GF-D8 (cell line): ENCODE data around the gene EEFSEC.

Source experiments
- DNase-seq: peaks from one replicate; lab custom pipeline; 2025; lab: John Stamatoyannopoulos, UW

The EEFSEC gene

DNA sequence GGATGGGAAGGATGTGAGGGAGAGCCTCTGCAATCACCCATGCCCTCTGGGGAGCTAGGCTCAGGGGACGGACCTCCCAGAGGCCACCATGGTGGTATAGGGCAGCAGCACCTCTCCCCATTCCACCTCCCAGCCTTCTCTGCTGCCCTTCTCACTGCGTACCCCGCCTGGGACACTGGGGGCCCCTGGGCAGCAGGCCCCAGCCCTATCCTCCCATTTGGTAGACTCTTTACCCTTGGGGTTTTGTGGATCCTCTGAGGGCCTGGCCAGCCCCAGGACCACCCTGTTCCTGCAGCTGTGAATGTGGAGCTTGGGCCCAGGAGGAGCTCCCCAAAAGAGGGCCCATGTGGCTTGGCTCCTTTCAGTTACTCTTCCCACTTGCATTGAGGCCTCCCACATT, 181.5 kb downstream of the EEFSEC start:
- no peak for DNase-seq

DNA sequence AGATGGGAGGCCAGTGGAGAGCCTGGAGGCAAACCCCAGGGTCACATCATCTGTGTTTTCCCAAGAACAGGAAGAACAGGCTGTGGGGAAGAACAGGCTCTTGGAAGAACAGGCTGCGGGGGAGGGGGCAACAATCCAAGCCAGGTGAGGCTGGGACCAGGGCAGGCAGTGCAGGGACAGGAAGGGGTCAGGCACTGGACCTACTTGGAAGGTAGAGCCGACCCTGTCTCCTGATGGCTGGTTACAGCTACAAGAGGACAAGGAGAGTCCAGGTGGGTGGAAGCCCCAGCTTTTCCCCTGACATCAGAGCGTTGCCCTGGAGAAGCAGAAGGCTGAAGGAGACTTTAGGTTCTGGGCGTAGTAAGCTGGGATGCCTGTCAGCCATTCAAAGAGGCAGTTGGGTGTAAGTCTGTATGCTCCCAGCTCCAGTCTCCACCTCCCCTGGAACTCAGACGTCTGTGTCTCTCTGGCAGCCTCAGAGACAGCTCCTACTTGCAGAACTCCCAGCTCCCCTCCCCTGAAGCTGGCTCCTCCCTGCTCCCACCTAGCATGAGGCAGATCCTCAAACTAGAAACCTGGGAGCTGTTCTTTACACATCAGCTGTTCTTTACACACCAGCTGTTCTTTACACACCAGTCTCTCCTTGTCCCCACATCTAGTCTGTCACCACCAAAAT, 182.5 kb downstream of the EEFSEC start:
- no peak for DNase-seq

- no peak for DNase-seq
Measured at GRCh38 chr3:128336337-128337156, 183.3 kb downstream of the EEFSEC start.

DNA sequence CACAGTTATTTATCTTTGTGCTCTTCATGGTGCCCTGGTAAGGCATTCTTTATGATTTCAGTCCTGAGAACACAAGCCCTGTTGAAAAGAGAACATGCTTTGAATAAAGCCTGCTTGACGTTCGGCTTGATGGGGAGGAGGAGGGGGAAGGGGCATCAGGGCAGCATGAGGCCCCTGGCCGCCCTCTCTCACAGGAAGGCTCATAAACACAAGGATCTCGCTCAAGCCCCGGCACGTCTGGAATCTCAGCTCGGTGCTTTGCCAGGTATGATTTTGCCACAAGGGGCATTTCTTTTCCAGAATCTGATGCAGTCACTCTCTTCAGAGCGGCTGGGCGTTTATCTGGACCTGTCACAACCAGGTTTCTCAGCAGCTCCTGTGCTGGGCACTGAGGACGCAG, 184.0 kb downstream of the EEFSEC start:
- DNase-seq, result no peak

GRCh38 chr3:128338536-128339330, 185.5 kb downstream of the EEFSEC start:
- DNase-seq, result no peak

DNA sequence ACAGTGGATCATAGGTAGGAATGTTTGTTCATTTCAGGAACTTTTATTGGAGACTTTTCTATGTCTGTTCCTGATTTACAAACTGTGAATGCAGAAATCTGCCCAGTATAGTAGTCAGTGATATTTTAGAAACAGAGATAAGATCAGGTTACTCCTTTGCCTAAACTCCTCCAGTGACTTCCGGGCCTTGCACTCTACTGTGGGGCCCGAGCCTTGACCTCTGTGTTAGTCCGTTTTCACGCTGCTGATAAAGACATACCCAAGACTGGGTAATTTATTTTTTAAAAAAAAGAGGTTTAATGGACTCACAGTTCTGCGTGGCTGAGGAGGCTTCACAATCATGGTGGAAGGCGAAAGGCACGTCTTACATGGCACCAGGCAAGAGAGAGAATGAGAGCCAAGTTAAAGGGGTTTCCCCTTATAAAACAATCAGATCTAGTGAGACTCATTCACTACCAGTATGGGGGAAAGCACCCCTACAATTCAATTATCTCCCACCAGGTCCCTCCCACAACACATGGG, 186.3 kb downstream of the EEFSEC start:
- DNase-seq, result no peak

GRCh38 chr3:128340198-128340903, 187.1 kb downstream of the EEFSEC start:
- no peak for DNase-seq

DNA sequence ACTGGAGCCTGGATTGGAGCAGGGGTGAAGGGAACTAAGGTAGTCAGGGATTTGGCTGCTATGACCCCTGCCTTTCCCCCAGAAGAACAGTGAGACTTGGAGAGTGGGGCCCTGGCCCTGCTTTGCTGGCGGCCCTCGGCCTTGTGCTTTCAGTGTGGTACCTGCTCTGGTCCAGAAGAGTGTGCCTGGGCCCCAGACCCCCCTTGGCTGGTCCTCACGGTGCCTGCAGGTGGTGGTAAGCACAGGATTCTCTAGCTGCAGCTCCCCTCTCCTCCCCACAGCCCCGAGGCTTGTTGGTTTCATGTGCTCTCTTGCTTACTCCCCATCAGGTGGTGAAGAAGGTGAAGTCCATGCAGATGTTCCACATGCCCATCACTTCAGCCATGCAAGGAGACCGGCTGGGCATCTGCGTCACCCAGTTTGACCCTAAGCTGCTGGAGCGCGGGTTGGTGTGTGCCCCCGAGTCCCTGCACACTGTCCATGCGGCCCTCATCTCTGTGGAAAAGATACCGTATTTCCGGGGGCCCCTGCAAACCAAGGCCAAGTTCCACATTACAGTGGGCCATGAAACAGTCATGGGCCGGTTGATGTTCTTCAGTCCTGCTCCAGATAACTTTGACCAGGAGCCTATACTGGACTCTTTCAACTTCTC, 187.7 kb downstream of the EEFSEC start:
- no peak for DNase-seq

DNA sequence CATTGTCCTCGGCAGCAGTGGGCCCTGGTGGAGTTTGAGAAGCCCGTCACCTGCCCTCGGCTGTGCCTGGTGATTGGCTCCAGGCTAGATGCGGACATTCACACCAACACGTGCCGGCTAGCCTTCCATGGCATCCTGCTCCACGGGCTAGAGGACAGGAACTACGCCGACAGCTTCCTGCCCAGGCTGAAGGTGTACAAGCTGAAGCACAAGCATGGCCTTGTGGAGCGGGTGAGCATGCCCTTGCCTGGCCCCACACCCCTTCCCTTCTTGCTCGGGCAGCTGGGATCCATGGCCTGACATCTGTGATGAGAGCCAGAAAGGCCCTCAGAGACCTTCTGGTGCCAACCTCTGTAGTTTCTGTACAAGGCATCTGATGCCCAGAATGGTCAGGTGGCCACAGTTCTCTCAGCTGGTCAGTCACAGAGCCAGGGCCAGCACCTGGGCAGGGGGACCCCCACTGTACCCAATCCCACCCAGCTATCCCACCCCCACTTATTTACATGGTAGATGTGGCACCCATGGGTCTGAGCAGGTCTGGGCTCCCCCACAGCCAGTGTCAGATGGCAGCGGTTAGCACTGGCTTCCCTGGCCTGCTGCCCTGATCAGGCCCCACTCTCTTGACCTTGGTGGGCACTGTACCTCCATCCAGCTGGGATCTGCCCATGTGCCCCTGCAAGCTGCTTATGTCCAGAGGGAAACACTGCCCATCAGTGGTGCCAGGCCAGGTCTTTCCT, 188.5 kb downstream of the EEFSEC start:
- DNase-seq, result no peak

DNA sequence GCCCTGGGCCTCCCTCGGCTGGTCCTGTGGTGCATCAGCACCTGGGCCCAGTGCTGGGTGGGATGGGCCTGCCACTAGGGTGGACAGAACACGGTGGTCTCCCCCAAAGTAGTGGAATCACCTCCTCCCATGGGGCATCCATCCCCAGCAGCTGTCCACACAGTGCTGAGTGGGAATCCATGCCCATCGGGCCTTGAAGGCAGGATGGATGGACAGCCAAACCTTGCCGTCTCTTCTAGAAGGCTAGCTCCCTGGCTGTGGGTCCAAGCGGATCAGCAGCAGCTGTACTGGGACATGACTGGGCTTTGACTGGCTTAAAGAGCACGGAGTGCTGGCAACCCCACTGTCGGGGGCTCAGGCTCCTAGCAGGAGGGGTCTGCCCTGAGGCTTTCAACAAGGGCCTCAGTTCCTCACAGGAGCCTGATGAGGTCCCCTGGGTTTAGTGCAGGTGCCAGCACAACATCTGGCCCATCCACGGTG, 189.5 kb downstream of the EEFSEC start:
- no peak for DNase-seq

- no peak for DNase-seq
Measured at GRCh38 chr3:128343287-128344051, 190.2 kb downstream of the EEFSEC start.

DNA sequence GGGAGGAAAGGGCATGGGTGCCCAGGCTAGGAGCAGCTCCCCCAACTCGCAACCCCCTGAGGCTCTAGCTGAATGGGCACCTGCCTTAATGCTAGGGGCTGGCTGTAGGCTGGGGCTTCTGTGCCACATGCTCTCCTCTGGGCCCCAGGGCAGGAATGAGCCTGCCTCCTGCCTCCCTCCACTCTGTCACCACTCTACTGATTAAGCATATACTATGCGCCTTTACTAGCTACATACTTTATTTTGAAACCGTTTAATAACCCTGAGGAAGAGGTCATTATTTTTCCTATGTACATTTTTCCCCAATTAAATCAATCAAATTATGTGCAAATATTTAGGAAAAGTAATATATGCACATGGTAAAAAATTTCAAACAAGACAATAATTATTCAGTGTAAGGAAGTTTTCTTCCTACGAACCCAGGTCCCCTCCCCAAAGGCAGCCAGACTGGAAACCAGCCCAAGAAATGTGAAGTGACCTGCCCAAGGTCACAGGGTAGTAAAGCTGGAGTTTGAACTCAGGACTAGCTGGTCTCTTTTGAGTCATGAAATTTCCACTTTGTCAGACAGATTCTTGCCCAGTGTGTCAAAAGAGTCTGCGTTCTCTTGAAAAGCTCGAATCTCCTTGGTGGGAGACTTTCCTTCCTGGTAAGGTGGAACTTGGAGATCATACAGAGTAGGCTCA, 190.9 kb downstream of the EEFSEC start:
- DNase-seq, result no peak

DNA sequence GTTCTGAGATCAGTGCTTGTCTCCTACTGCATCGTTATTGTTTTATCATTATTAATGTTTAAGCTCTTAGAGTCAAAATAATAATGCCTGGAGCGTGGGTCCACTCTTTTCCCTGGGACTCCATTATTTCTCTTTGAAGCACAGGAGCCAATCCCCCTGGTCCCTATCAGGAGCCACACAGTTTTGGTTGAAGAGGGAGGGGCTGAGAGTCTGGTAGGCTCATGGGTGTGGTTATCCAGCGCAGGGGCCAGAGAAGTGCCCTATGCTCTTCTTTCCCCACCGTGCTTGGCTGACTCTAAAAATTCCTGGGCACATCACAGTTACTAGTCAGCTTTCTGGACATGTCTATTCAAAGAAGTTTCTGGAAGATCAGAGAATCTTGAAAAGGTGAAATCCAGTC, 191.9 kb downstream of the EEFSEC start:
- no peak for DNase-seq

- no peak for DNase-seq
Measured at GRCh38 chr3:128346562-128346961, 193.3 kb downstream of the EEFSEC start.

GRCh38 chr3:128347282-128347681, 194.0 kb downstream of the EEFSEC start:
- DNase-seq, result no peak

- DNase-seq, result no peak
Measured at GRCh38 chr3:128348075-128348474, 194.8 kb downstream of the EEFSEC start.

- peak; percentile 65 for DNase-seq
Measured at GRCh38 chr3:128348805-128349531, 195.7 kb downstream of the EEFSEC start.

DNA sequence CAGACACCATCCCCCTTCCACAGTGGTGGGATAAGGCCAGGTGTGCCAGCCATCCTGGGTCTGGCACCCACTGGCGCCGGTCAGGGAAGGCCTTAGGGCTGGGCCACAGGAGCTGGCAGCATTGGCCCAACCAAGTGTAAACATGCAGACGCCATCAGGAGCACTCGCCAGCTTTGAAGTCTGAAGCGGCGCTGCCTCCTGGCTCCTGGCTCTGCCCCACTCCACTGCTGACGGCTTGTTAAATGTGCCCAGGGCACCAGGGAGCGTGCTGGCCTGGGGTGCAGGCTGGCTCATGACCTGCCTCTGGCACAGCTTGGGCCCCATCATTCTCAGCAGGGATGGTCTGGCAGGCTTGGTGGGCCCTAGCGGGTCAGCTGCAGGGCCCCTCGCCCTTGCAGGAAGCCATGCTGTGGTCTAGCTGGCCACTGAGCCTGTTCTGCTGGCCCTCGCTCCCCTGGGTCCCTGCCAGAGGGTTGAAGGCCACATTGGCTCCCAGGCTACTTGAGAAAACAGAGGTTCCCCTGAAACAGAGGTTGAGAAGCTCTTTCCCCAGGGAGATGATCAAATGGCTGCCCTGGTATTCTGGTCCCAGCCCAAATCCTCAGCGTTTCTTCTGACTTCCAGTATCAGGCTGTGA, 196.8 kb downstream of the EEFSEC start:
- no peak for DNase-seq
